Stimulated activated CD4-positive, alpha-beta T cell treated with anti-CD3 and anti-CD28 coated beads, Interleukin-15, amount 100 ng/mL, for 1 hour (primary cell): ENCODE data around the gene HNF1A.

Experiments
- DNase-seq, 2 donors: peaks; one replicate each; pipeline ENCODE4 v3.0.0-alpha.2; 2020; ENCODE audit warnings: low read depth in 1 of 2, low spot score in 1 of 2

The HNF1A gene

GRCh38 chr12:120988234-120988633, 9.9 kb downstream of the HNF1A start:
- DNase-seq, result no peak

GRCh38 chr12:120988658-120989057, 10.3 kb downstream of the HNF1A start:
- DNase-seq, result no peak

GRCh38 chr12:120989687-120990086, 11.3 kb downstream of the HNF1A start:
- DNase-seq, result no peak

- DNase-seq, result no peak
These were observed 12.2 kb downstream of the HNF1A start for GRCh38 chr12:120990487-120991055.

- DNase-seq, result no peak
These were observed 13.6 kb downstream of the HNF1A start for GRCh38 chr12:120991965-120992364.

- DNase-seq, result no peak
These were observed 14.6 kb downstream of the HNF1A start for GRCh38 chr12:120992989-120993388.

- no peak for DNase-seq
These were observed 15.2 kb downstream of the HNF1A start for GRCh38 chr12:120993496-120993895.

GRCh38 chr12:120994059-120994458, 15.7 kb downstream of the HNF1A start:
- DNase-seq, result no peak

- no peak for DNase-seq
These were observed 16.4 kb downstream of the HNF1A start for GRCh38 chr12:120994589-120995337.

- no peak for DNase-seq
These were observed 17.9 kb downstream of the HNF1A start for GRCh38 chr12:120996133-120996746.

- DNase-seq, result no peak
These were observed 19.1 kb downstream of the HNF1A start for GRCh38 chr12:120997448-120997847.

GRCh38 chr12:120998435-120998834, 20.1 kb downstream of the HNF1A start:
- no peak for DNase-seq

GRCh38 chr12:120999191-121000120, 21.1 kb downstream of the HNF1A start:
- DNase-seq, result no peak

- no peak for DNase-seq
These were observed 22.2 kb downstream of the HNF1A start for GRCh38 chr12:121000530-121000929.

- DNase-seq, result no peak
These were observed 22.7 kb downstream of the HNF1A start for GRCh38 chr12:121001060-121001459.

GRCh38 chr12:121001841-121002483, 23.6 kb downstream of the HNF1A start:
- no peak for DNase-seq

- no peak for DNase-seq
These were observed 25.3 kb downstream of the HNF1A start for GRCh38 chr12:121003650-121004049.

GRCh38 chr12:121004253-121004815, 26.0 kb downstream of the HNF1A start:
- DNase-seq, result no peak

GRCh38 chr12:121005346-121005815, 27.0 kb downstream of the HNF1A start:
- peak in 1 of 2 donors; percentile 29 for DNase-seq

GRCh38 chr12:121008347-121009098, 30.2 kb downstream of the HNF1A start:
- DNase-seq, result no peak
